BE2C (cell line): ENCODE data around the gene EFNB2.

Source experiments
- DNase-seq: peaks from one replicate; pipeline ENCODE4 v3.0.0-alpha.2; 2020
- H3K27me3 ChIP-seq: fragments of 250-450 bp; sonication (Bioruptor Pico); 2 replicates; pipeline ENCODE4 v1.5.1; 2020; ENCODE audit warnings: mild to moderate bottlenecking
- H3K36me3 ChIP-seq: fragments of 250-450 bp; sonication (Bioruptor Pico); 2 replicates; pipeline ENCODE4 v1.5.1; 2020; ENCODE audit warnings: mild to moderate bottlenecking
- H3K4me1 ChIP-seq: fragments of 250-450 bp; sonication (Bioruptor Pico); 2 replicates; pipeline ENCODE4 v1.5.1; 2020
- H3K4me3 ChIP-seq: 2 replicates; pipeline ENCODE4 v1.5.1; 2011; ENCODE audit warnings: low read depth, low read length
- H3K9me3 ChIP-seq: fragments of 250-450 bp; sonication (Bioruptor Pico); 2 replicates; pipeline ENCODE4 v1.5.1; 2020
- TF ChIP-seq, protein P1 (sequence below): IDR thresholded peaks from 2 replicates; pipeline ENCODE4 v1.5.1; 2012; ENCODE audit warnings: mild to moderate bottlenecking, low read depth, low read length

Gene EFNB2

DNA sequence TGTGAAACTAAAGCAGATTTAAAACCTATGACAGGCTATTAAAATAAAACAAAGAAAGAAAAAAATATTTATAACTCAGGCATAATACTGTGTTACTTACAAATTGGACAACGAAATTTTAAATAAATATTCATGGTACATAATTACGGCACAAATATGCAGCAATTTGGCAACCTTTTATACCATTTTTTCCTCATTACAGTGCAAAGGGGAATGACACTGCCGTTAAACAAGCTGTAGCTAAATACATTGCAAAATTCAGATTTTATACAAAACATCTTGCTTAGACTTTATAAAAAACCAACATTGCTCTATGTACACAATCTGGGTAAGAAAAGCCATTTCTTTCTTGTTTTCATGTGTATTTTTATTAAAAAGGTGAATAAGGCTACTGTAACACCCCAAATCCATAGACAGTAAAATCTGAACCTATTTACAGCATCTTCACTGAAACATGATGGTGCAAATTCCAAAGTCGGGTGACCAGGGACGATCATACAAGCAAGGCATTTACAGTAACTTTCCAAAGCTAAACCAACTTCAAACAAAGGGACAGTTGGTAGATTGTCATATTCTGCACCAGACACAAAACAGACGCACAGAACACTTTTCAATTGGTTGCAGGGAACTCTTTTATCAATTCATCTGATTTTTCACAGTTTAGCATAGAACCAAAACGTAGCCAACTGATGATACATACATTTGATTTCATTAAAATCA, 45.5 kb downstream of the EFNB2 start:
- Histone ChIP-seq H3K36me3 (peaks cover 40% of the 10 kb centered on the region), H3K9me3 (no peaks in the 10 kb centered on the region)

DNA sequence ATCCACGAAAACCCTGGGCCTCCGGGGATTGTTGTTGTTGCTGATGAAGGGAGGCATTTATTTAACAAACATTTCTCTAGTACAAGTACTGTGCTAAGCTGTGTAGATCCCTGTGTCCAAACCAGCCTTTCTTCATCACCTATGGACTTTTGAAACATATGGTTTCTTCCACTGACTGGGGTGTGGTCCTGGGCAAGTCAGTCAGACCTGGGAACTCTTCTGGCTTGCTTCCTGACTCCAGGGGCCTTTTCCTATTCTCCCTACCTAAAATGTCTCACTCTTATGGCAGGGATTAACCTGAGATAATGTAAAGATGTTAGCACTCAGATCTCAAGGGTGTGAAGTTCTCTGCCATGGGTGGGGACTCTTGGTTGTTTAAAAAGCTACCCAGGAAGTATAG, 46.8 kb downstream of the EFNB2 start:
- no peak overlapping the region for H3K4me3 ChIP-seq
- H3K4me1 ChIP-seq: peaks cover 11% of the 10 kb centered on the region
- no peaks in the 10 kb centered on the region for H3K27me3 ChIP-seq
- no peak for DNase-seq
- peaks cover 26% of the 10 kb centered on the region for H3K36me3 ChIP-seq
- TF ChIP-seq, protein P1, sequence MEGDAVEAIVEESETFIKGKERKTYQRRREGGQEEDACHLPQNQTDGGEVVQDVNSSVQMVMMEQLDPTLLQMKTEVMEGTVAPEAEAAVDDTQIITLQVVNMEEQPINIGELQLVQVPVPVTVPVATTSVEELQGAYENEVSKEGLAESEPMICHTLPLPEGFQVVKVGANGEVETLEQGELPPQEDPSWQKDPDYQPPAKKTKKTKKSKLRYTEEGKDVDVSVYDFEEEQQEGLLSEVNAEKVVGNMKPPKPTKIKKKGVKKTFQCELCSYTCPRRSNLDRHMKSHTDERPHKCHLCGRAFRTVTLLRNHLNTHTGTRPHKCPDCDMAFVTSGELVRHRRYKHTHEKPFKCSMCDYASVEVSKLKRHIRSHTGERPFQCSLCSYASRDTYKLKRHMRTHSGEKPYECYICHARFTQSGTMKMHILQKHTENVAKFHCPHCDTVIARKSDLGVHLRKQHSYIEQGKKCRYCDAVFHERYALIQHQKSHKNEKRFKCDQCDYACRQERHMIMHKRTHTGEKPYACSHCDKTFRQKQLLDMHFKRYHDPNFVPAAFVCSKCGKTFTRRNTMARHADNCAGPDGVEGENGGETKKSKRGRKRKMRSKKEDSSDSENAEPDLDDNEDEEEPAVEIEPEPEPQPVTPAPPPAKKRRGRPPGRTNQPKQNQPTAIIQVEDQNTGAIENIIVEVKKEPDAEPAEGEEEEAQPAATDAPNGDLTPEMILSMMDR: no peak
- no peaks in the 10 kb centered on the region for H3K9me3 ChIP-seq

More for the DNA sequence above, 45.5 kb downstream of the EFNB2 start:
- H3K27me3 ChIP-seq: no peaks in the 10 kb centered on the region
- TF ChIP-seq, protein P1: no peak
- DNase-seq: no peak
- H3K4me1 ChIP-seq: peaks cover 11% of the 10 kb centered on the region
- no peak overlapping the region for H3K4me3 ChIP-seq

DNA sequence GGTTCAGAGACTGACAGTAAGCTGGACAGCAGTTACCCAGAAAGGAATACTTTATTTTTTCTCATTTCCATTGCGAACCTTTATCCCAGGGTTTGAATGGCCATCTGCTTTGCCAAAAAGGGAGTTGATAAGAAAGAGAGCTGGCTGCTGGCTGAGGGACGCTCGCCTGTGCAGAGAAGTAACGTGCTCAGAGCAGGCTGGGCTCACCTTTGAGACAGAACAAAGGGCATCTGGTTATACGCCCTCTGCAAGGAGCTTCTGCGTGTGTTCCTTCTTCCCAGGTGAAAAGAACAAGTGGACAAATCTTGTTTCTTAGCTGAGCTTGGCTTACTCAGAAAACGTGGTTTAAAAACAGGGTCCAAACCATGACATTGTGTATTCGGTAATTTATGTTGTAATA, 47.4 kb downstream of the EFNB2 start:
- Histone ChIP-seq H3K4me3 (no peak overlapping the region), H3K27me3 (no peaks in the 10 kb centered on the region), H3K4me1 (peaks cover 11% of the 10 kb centered on the region), H3K9me3 (no peaks in the 10 kb centered on the region), H3K36me3 (peaks cover 20% of the 10 kb centered on the region)
- no peak for DNase-seq
- TF ChIP-seq, protein P1: no peak

DNA sequence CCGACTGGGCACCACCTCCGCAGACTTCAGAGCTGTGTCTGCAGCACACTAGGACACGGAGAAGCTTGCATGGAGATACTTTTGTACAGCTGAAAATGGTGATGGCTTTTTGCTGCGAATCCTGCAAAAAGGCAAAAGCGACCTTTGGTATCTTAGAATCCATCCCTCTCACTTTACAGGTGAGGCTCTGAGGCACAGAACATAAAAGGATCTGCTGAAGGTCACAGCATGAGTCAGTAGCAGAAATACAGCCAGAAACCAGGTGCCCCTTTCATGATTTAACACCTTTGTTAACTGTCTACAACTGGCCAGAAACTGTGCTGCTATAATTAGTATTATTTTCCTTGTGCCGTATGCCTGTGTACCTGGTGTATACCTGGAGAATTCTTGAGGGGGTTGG, 48.3 kb downstream of the EFNB2 start:
- H3K4me3 ChIP-seq: no peak overlapping the region
- no peaks in the 10 kb centered on the region for H3K27me3 ChIP-seq
- DNase-seq: no peak
- peaks cover 11% of the 10 kb centered on the region for H3K36me3 ChIP-seq
- H3K9me3 ChIP-seq: no peaks in the 10 kb centered on the region
- TF ChIP-seq, protein P1: no peak
- H3K4me1 ChIP-seq: peaks cover 11% of the 10 kb centered on the region

DNA sequence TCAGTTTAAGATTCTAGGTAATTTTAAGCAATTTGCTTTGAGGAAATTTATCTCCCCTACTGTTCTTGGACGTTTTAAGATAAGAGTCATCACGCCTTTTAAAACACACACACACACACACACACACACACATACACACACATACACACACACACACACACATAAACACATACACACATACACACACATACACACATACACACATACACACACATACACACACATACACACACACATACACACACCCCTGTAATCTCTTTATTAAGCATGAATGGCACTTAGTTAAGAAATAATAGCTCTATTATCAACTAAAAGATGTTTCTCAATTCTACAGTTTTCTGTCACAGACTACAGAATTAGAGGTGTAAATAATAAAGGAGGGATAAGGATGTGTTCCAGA, 49.2 kb downstream of the EFNB2 start:
- Histone ChIP-seq H3K27me3 (no peaks in the 10 kb centered on the region), H3K36me3 (peaks cover 6% of the 10 kb centered on the region), H3K4me1 (peaks cover 11% of the 10 kb centered on the region), H3K4me3 (no peak overlapping the region), H3K9me3 (no peaks in the 10 kb centered on the region)
- TF ChIP-seq, protein P1: no peak
- no peak for DNase-seq

DNA sequence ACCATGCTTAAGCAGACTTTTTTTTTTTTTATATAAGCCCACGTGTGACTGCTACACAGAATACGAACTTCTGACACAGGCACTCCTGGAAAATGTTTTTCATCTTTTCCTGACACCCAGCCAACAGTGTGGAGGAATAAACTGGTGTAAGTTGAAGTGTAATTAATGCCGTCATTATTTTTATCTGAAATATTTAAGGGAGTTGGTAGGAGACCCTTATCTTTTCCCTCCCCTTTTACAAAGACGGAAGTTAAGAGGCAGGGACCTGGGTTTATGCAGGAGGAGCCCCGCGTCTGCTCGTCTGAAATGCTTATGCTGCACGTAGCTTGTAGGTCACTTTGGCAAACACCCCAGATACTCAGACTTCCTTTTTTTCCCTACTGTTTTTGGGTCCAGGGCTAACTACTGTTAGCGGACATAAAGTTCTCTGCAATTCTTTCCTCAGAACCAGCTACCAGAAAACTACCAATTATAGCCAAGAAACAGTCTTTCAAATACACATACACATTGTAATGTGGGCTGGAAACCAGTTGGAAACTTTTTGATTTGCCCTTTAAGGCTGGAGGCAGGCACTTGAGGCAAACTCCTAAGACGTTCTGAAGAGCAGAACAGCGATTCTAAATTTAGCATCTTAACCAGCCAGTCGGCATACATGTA, 50.8 kb downstream of the EFNB2 start:
- no peaks in the 10 kb centered on the region for H3K4me1 ChIP-seq
- H3K9me3 ChIP-seq: no peaks in the 10 kb centered on the region
- no peaks in the 10 kb centered on the region for H3K27me3 ChIP-seq
- DNase-seq: no peak
- TF ChIP-seq, protein P1: no peak
- H3K4me3 ChIP-seq: no peak overlapping the region
- H3K36me3 ChIP-seq: no peaks in the 10 kb centered on the region
